Keratinocyte (primary cell): Measurements from ENCODE around the gene KLHL21. TPM values are rescaled to one million over a fixed set of nuclear protein-coding genes. Genes with fewer than 3 reads are reported as not detected.

ENCODE experiments used
- DNase-seq: peaks from one replicate; pipeline ENCODE4 v3.0.0-alpha.2; 2011; ENCODE audit warnings: low read depth, missing footprints, low spot score
- FAIRE-seq: peaks from 2 replicates; lab custom pipeline; 2011; peaks lifted over from hg19 to GRCh38; lab: Jason Lieb, UNC
- H2AFZ ChIP-seq: 2 replicates; pipeline ENCODE4 v1.6.0; 2012; ENCODE audit warnings: low read length, control low read depth, inconsistent platforms; ENCODE audit not compliant: control insufficient read depth
- H3K27ac ChIP-seq: 2 replicates; pipeline ENCODE4 v1.5.1; 2011; ENCODE audit warnings: low read length; ENCODE audit not compliant: control insufficient read depth, insufficient read depth
- H3K27me3 ChIP-seq: 3 replicates; pipeline ENCODE4 v1.6.0; 2011; ENCODE audit warnings: low read length; ENCODE audit not compliant: control insufficient read depth, insufficient read depth; ENCODE audit errors: extremely low read depth
- H3K36me3 ChIP-seq, 2 experiments: 2 replicates in 1 of 2; 3 replicates in 1 of 2; pipeline ENCODE4 v1.5.1; 2011; ENCODE audit warnings: low read length in 2 of 2, mild to moderate bottlenecking in 1 of 2; ENCODE audit not compliant: control insufficient read depth in 2 of 2, insufficient read depth in 2 of 2; ENCODE audit errors: extremely low read depth in 1 of 2
- H3K4me1 ChIP-seq: 3 replicates; pipeline ENCODE4 v1.5.1; 2011; ENCODE audit warnings: low read length; ENCODE audit not compliant: control insufficient read depth, insufficient read depth; ENCODE audit errors: extremely low read depth
- H3K4me2 ChIP-seq: 3 replicates; pipeline ENCODE4 v1.6.0; 2011; ENCODE audit warnings: low read depth, low read length; ENCODE audit not compliant: control insufficient read depth, insufficient read depth; ENCODE audit errors: extremely low read depth
- H3K4me3 ChIP-seq, 3 experiments: fragments of 200-600 bp in 1 of 3; sonication (generic) in 1 of 3; 2 replicates in 2 of 3; 3 replicates in 1 of 3; pipeline ENCODE4 v1.5.1; 2011 to 2016; ENCODE audit warnings: low read length in 3 of 3, mild to moderate bottlenecking in 3 of 3, control low read depth in 2 of 3, inconsistent platforms in 1 of 3, low read depth in 1 of 3, mixed read lengths in 1 of 3, mixed run types in 1 of 3, moderate library complexity in 1 of 3; ENCODE audit not compliant: control insufficient read depth in 2 of 3, insufficient read depth in 2 of 3; ENCODE audit errors: extremely low read depth in 1 of 3
- H3K79me2 ChIP-seq: 2 replicates; pipeline ENCODE4 v1.6.0; 2012; ENCODE audit warnings: low read length; ENCODE audit not compliant: control insufficient read depth, insufficient read depth
- H3K9ac ChIP-seq: 3 replicates; pipeline ENCODE4 v1.6.0; 2011; ENCODE audit warnings: low read length; ENCODE audit not compliant: control insufficient read depth, insufficient read depth; ENCODE audit errors: extremely low read depth
- H3K9me1 ChIP-seq: 3 replicates; pipeline ENCODE4 v1.6.0; 2011; ENCODE audit warnings: low read length; ENCODE audit not compliant: control insufficient read depth, insufficient read depth; ENCODE audit errors: extremely low read depth
- H3K9me3 ChIP-seq: 2 replicates; pipeline ENCODE4 v1.5.1; 2012; ENCODE audit warnings: low read depth, low read length; ENCODE audit not compliant: control insufficient read depth
- H4K20me1 ChIP-seq: 3 replicates; pipeline ENCODE4 v1.6.0; 2011; ENCODE audit warnings: low read length; ENCODE audit not compliant: control insufficient read depth, insufficient read depth; ENCODE audit errors: extremely low read depth
- EZH2 ChIP-seq: IDR thresholded peaks from one replicate; pipeline ENCODE4 v1.6.1; 2012; ENCODE audit warnings: inconsistent platforms, mild to moderate bottlenecking, low read length, moderate library complexity
- dilution Hi-C: fragments of 300-500 bp; cut with MboI; formaldehyde crosslinking; loops from one replicate; pipeline ENCODE4 v1.7.0; 2020; ENCODE audit warnings: low sequenced_read_pairs; ENCODE audit not compliant: extremely low pct_ligation_motif_present
- polyA plus RNA-seq, 5 experiments: library from polyadenylated mRNA; depleted of rRNA in 3 of 5; stranded (reverse) in 3 of 5; stranded (forward) in 1 of 5; unstranded in 1 of 5; fragments of >200 nt; gene quantifications; 1 replicate in 1 of 5; 2 replicates in 3 of 5; 3 replicates in 1 of 5; pipeline versions ENCODE4 v1.2.1 to v1.2.3, GENCODE V29; 2011 to 2012; ENCODE audit warnings: missing spikeins in 2 of 5, low read depth in 1 of 5, low replicate concordance in 1 of 5
- TF ChIP-seq, protein P1 (sequence below), 3 experiments: IDR thresholded peaks in 1 of 3; conservative IDR thresholded peaks in 1 of 3; optimal IDR thresholded peaks in 1 of 3; 2 replicates in 2 of 3; 3 replicates in 1 of 3; pipeline versions ENCODE3 to v1.5.1; 2011; ENCODE audit warnings: low read length in 3 of 3, mild to moderate bottlenecking in 3 of 3, moderate library complexity in 2 of 3, control low read depth in 1 of 3, inconsistent platforms in 1 of 3; ENCODE audit not compliant: insufficient read depth in 2 of 3; ENCODE audit errors: extremely low read depth in 1 of 3

KLHL21 gene
- polyA plus RNA-seq, 1 donor (not counting 4 experiments of a cell fraction or from before 2014, with no cell fraction given), result 24.8 TPM

DNA sequence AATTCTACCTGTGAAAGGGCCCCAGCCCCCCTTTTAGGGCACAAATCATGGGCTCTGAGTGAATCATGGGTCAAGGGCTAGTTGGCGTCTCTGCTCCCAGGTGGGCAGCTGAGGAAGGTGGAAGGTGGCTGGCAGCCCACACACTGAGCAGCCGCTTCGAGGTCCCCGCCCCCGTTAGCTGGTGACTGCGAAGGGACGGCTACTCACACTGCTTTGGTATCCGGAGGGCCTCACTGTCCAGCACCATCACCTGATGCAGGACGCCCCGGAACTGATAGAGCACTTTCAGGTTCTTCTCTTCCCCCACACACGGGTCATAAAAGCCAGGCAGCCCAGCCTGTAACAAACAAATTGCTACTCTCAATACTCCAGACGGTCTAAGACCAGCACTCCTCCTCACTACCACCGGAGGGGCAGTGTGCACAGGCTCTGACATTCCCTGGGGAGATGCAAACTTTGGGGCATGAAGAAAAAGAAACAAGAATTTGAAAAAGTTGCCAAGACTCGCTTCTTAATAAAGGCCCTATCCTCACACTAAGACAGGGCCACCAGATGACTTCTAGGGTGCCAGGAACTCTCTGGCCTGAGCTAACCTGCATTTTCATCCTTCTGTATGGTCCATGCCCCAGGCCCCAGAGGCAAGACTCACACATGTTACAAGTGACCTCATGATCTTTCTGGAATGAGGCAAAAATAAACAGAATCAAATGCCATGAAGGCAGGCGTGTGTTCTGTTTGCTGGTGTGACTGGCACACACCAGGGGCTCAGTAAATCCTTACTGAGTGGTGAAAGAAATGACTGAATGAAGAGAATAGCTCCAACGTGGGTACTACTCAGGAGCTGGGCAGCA is 33.5 kb upstream of the KLHL21 start:
- Histone ChIP-seq H2AFZ (no peak overlapping the region), H4K20me1 (no peaks in the 10 kb centered on the region), H3K27ac (no peak overlapping the region), H3K79me2 (no peaks in the 10 kb centered on the region), H3K9me1 (no peaks in the 10 kb centered on the region), H3K4me3 (no peak overlapping the region), H3K9ac (no peak overlapping the region), H3K4me2 (no peak overlapping the region), H3K27me3 (no peaks in the 10 kb centered on the region), H3K36me3 (peaks cover 37 to 45% of the 10 kb centered on the region in 2 experiments), H3K4me1 (no peaks in the 10 kb centered on the region), H3K9me3 (no peaks in the 10 kb centered on the region)
- no peak for FAIRE-seq
- no peak for TF ChIP-seq EZH2
- TF ChIP-seq, protein P1, sequence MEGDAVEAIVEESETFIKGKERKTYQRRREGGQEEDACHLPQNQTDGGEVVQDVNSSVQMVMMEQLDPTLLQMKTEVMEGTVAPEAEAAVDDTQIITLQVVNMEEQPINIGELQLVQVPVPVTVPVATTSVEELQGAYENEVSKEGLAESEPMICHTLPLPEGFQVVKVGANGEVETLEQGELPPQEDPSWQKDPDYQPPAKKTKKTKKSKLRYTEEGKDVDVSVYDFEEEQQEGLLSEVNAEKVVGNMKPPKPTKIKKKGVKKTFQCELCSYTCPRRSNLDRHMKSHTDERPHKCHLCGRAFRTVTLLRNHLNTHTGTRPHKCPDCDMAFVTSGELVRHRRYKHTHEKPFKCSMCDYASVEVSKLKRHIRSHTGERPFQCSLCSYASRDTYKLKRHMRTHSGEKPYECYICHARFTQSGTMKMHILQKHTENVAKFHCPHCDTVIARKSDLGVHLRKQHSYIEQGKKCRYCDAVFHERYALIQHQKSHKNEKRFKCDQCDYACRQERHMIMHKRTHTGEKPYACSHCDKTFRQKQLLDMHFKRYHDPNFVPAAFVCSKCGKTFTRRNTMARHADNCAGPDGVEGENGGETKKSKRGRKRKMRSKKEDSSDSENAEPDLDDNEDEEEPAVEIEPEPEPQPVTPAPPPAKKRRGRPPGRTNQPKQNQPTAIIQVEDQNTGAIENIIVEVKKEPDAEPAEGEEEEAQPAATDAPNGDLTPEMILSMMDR (optimal IDR thresholded peaks at IDR 0.05 in 1 of 3, IDR thresholded peaks at IDR 0.05 in 1 of 3, conservative IDR thresholded peaks at IDR 0.05 in 1 of 3; ENCODE audit: extremely low read depth in 1 of 3, insufficient read depth in 2 of 3, low read length in 3 of 3), result no peak
- dilution Hi-C loops, result no loop called here
- DNase-seq, result no peak

DNA sequence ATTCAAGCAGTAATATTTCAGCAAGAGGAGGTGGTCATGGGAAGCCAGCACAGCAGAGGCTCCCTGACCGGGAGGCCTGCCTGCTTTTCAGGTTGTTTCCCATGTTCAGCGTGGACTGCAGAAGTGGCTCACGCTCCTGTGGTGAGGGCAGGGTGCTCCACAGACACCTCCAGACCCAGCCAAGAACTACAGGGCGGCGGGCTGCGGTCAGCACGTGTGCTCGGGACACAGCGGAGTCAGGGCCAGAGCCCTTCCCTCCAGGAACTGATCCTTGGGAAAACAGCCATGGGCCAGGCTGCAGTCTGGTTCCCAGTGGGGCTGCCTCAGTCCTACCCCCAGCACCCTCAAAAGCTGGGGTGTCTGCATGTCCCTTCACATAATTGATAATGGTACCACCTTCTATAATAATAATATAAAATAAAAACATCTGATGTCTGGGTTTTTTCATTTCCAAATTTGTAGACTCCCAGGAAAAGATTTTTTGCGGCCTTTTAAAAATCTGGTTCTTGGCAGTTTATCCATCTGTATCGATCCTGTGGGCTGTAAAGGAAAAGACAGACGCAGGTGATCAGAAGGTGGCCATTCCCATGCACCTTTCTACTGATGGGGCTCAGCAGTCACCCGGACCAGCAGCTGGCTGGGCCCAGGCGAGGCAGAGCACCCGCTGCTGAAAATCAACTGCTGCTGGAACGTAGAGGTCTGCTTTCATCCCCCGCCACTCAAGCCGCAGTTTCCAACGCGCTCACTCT is 32.7 kb upstream of the KLHL21 start:
- Histone ChIP-seq H3K4me1 (no peaks in the 10 kb centered on the region), H3K9me3 (no peaks in the 10 kb centered on the region), H3K4me2 (no peak overlapping the region), H3K27ac (no peak overlapping the region), H3K27me3 (no peaks in the 10 kb centered on the region), H3K9me1 (no peaks in the 10 kb centered on the region), H4K20me1 (no peaks in the 10 kb centered on the region), H3K4me3 (no peak overlapping the region), H2AFZ (no peak overlapping the region), H3K36me3 (peaks cover 38 to 45% of the 10 kb centered on the region in 2 experiments), H3K79me2 (no peaks in the 10 kb centered on the region), H3K9ac (no peak overlapping the region)
- no peak for TF ChIP-seq EZH2
- TF ChIP-seq, protein P1 (optimal IDR thresholded peaks at IDR 0.05 in 1 of 3, IDR thresholded peaks at IDR 0.05 in 1 of 3, conservative IDR thresholded peaks at IDR 0.05 in 1 of 3; ENCODE audit: extremely low read depth in 1 of 3, insufficient read depth in 2 of 3, low read length in 3 of 3), result no peak
- FAIRE-seq (no peak), DNase-seq (no peak)
- dilution Hi-C loops, result no loop called here
